GM23338 (cell line): ENCODE data around the gene RAD9B. TPM values are rescaled to one million over a fixed set of nuclear protein-coding genes. Genes with fewer than 3 reads are reported as not detected.

Source experiments
- ATAC-seq: fragments of 200-7000 bp; cut with Tn5 transposase; 3 replicates; pipeline ENCODE4 v1.9.1; 2020
- DNase-seq: peaks from one replicate; pipeline ENCODE4 v3.0.0-alpha.2; 2015; ENCODE audit warnings: low spot score
- H2AFZ ChIP-seq: fragments of 200-600 bp; sonication (generic); 2 replicates; pipeline ENCODE4 v1.8.0; 2016; ENCODE audit warnings: antibody characterized with exemption, mild to moderate bottlenecking, moderate library complexity
- H3F3A ChIP-seq: fragments of 200-600 bp; sonication (generic); replicated peaks from 2 replicates; pipeline ENCODE4 v1.8.0; 2017; ENCODE audit warnings: antibody characterized with exemption, mixed run types, low read depth
- H3K27ac ChIP-seq: fragments of 200-600 bp; sonication (generic); 2 replicates; pipeline ENCODE4 v1.6.1; 2016; ENCODE audit warnings: low read depth
- H3K27me3 ChIP-seq: fragments of 200-600 bp; sonication (generic); 2 replicates; pipeline ENCODE4 v1.8.0; 2016; ENCODE audit warnings: mild to moderate bottlenecking, mixed run types, moderate library complexity; ENCODE audit not compliant: insufficient read depth
- H3K36me3 ChIP-seq: fragments of 200-600 bp; sonication (generic); 2 replicates; pipeline ENCODE4 v1.8.0; 2016; ENCODE audit warnings: mild to moderate bottlenecking; ENCODE audit not compliant: insufficient read depth
- H3K4me1 ChIP-seq: fragments of 200-600 bp; sonication (generic); 2 replicates; pipeline ENCODE4 v1.8.0; 2016; ENCODE audit warnings: mild to moderate bottlenecking, moderate library complexity; ENCODE audit not compliant: insufficient read depth
- H3K4me2 ChIP-seq: fragments of 200-600 bp; sonication (generic); 2 replicates; pipeline ENCODE4 v1.7.1; 2017; ENCODE audit warnings: mixed run types
- H3K4me3 ChIP-seq: fragments of 200-600 bp; sonication (generic); 2 replicates; pipeline ENCODE4 v1.6.1; 2016; ENCODE audit warnings: mixed run types
- H3K79me2 ChIP-seq: fragments of 200-600 bp; sonication (generic); replicated peaks from 2 replicates; pipeline ENCODE4 v1.8.0; 2017; ENCODE audit warnings: mild to moderate bottlenecking; ENCODE audit not compliant: insufficient read depth
- H3K9me2 ChIP-seq: fragments of 200-600 bp; sonication (generic); 2 replicates; pipeline ENCODE4 v1.8.0; 2017; ENCODE audit not compliant: insufficient read depth
- H4K20me1 ChIP-seq: fragments of 200-600 bp; sonication (generic); replicated peaks from 2 replicates; pipeline ENCODE4 v1.8.0; 2017; ENCODE audit warnings: mild to moderate bottlenecking; ENCODE audit not compliant: insufficient read depth
- H3K27ac Mint-ChIP-seq: 2 replicates; pipeline ENCODE4 v1.8.0; 2020; ENCODE audit warnings: inconsistent platforms, mild to moderate bottlenecking, moderate library complexity, mixed read lengths
- H3K27me3 Mint-ChIP-seq: 3 replicates; pipeline ENCODE4 v1.8.0; 2022; ENCODE audit warnings: low read depth, mild to moderate bottlenecking, moderate library complexity, mixed read lengths, inconsistent platforms; ENCODE audit not compliant: insufficient read depth, poor library complexity
- H3K36me3 Mint-ChIP-seq: 3 replicates; pipeline ENCODE4 v1.8.0; 2021; ENCODE audit warnings: low read depth, mild to moderate bottlenecking, inconsistent platforms, moderate library complexity, mixed read lengths
- H3K4me1 Mint-ChIP-seq: 3 replicates; pipeline ENCODE4 v1.8.0; 2020; ENCODE audit warnings: mild to moderate bottlenecking, inconsistent platforms, mixed read lengths
- H3K4me3 Mint-ChIP-seq: 3 replicates; pipeline ENCODE4 v1.8.0; 2021; ENCODE audit warnings: moderate library complexity, mild to moderate bottlenecking, inconsistent platforms, mixed read lengths
- H3K9me3 Mint-ChIP-seq: 3 replicates; pipeline ENCODE4 v1.8.0; 2020; ENCODE audit warnings: moderate library complexity, mild to moderate bottlenecking, inconsistent platforms, mixed read lengths
- CREB1 ChIP-seq: fragments of 250-450 bp; sonication (Bioruptor Pico); IDR thresholded peaks from 2 replicates; pipeline ENCODE4 v1.5.0; 2020; ENCODE audit warnings: low read depth, mild to moderate bottlenecking, moderate library complexity
- CTCF ChIP-seq, 2 experiments: fragments of 200-600 bp in 1 of 2; sonication (generic) in 1 of 2; conservative IDR thresholded peaks; 2 replicates each; pipeline versions ENCODE4 v1.5.1 to v1.6.1; 2016 to 2017; ENCODE audit warnings: antibody characterized with exemption in 2 of 2, low read depth in 2 of 2, mild to moderate bottlenecking in 2 of 2, moderate library complexity in 1 of 2
- ETS1 ChIP-seq: IDR thresholded peaks from 2 replicates; pipeline ENCODE4 v1.6.1; 2016; ENCODE audit warnings: antibody characterized with exemption
- EZH2 ChIP-seq: fragments of 200-600 bp; sonication (generic); IDR thresholded peaks from one replicate; pipeline ENCODE4 v1.8.0; 2017; ENCODE audit warnings: antibody characterized with exemption, mild to moderate bottlenecking, low read depth; ENCODE audit not compliant: unreplicated experiment
- EZH2phosphoT487 ChIP-seq: fragments of 200-600 bp; sonication (generic); IDR thresholded peaks from one replicate; pipeline ENCODE4 v1.8.1; 2018; ENCODE audit warnings: antibody characterized with exemption; ENCODE audit not compliant: unreplicated experiment
- JUNB ChIP-seq: IDR thresholded peaks from one replicate; pipeline ENCODE4 v1.6.1; 2016; ENCODE audit warnings: antibody characterized with exemption; ENCODE audit not compliant: unreplicated experiment
- NANOG ChIP-seq: IDR thresholded peaks from 2 replicates; pipeline ENCODE4 v1.6.1; 2016; ENCODE audit warnings: antibody characterized with exemption, borderline replicate concordance
- POLR2AphosphoS5 ChIP-seq: IDR thresholded peaks from 2 replicates; pipeline ENCODE4 v1.6.1; 2016; ENCODE audit warnings: antibody characterized with exemption, low read depth
- REST ChIP-seq: IDR thresholded peaks from one replicate; pipeline ENCODE4 v1.6.1; 2018; ENCODE audit warnings: antibody characterized with exemption; ENCODE audit not compliant: unreplicated experiment
- STAT1 ChIP-seq: IDR thresholded peaks from one replicate; pipeline ENCODE4 v1.6.1; 2016; ENCODE audit warnings: antibody characterized with exemption; ENCODE audit not compliant: unreplicated experiment
- ZNF114 ChIP-seq: fragments of 250-450 bp; sonication (Bioruptor Pico); IDR thresholded peaks from 2 replicates; pipeline ENCODE4 v1.5.0; 2020; ENCODE audit warnings: mild to moderate bottlenecking, moderate library complexity
- ZNF331 ChIP-seq: fragments of 250-450 bp; sonication (Bioruptor Pico); IDR thresholded peaks from 2 replicates; pipeline ENCODE4 v1.5.0; 2020; ENCODE audit warnings: low read depth, mild to moderate bottlenecking, moderate library complexity
- ZNF462 ChIP-seq: fragments of 250-450 bp; sonication (Bioruptor Pico); IDR thresholded peaks from 2 replicates; pipeline ENCODE4 v1.5.0; 2020; ENCODE audit warnings: mild to moderate bottlenecking, moderate library complexity
- polyA plus RNA-seq: library from polyadenylated mRNA; unstranded; fragments of >200 nt; fragmentation: Nextera tagmentation; extraction: Ambion mirVana; gene quantifications from 2 replicates; pipeline ENCODE4 v1.2.1, GENCODE V29; 2016
- total RNA-seq: library from RNA; depleted of rRNA; stranded (reverse); fragments of >200 nt; shearing (Covaris generic); gene quantifications from 2 replicates; pipeline ENCODE4 v1.2.3, GENCODE V29; 2014

The RAD9B gene
- total and polyA plus RNA-seq, 2 experiments from 2014 or later, result not detected

DNA sequence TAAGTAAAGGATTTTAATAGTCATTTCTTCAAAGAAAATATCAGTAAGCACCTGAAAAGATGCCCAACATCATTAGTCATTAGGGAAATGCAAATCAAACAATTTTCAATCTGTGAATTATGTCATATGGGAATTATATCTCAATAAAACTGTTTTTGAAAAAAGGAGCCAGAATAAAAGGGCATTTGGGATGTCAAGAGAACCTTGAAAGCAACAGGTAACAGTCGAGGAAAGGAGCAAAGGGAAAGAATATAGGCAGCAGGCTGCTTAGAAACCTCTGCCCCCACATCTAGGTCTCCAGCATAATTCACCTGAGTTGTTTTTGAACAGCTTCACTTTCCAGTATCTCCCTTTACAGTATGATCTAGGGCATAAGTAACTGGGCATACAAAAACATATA, 12.2 kb downstream of the RAD9B start:
- Mint-ChIP-seq H3K36me3 (no peaks in the 10 kb centered on the region), H3K27ac (no peak overlapping the region), H3K9me3 (no peaks in the 10 kb centered on the region), H3K27me3 (peaks cover under 1% of the 10 kb centered on the region), H3K4me3 (no peak overlapping the region), H3K4me1 (no peaks in the 10 kb centered on the region)
- no peaks in the 10 kb centered on the region for H3K36me3 ChIP-seq
- TF ChIP-seq CREB1 (CRISPR knock-in tag) (no peak), ZNF331 (CRISPR knock-in tag) (no peak), ZNF462 (CRISPR knock-in tag) (no peak), REST (no peak), JUNB (no peak), EZH2phosphoT487 (no peak), ZNF114 (CRISPR knock-in tag) (no peak), STAT1 (no peak), ETS1 (no peak), CTCF (conservative IDR thresholded peaks at IDR 0.05; ENCODE audit: low read depth in 2 of 2) (no peak), POLR2AphosphoS5 (no peak), EZH2 (no peak), NANOG (no peak)
- no peak overlapping the region for H2AFZ ChIP-seq
- no peaks in the 10 kb centered on the region for H4K20me1 ChIP-seq
- H3K4me1 ChIP-seq, result no peaks in the 10 kb centered on the region
- H3F3A ChIP-seq, result no peaks in the 10 kb centered on the region
- H3K79me2 ChIP-seq, result no peaks in the 10 kb centered on the region
- H3K27me3 ChIP-seq, result no peaks in the 10 kb centered on the region
- no peak overlapping the region for H3K27ac ChIP-seq
- ATAC-seq, result no peak
- DNase-seq, result no peak
- H3K4me2 ChIP-seq, result no peak overlapping the region
- H3K4me3 ChIP-seq, result no peak overlapping the region
- H3K9me2 ChIP-seq, result no peaks in the 10 kb centered on the region
